ENCODE results near the gene B9D1. TPM values are rescaled to one million over a fixed set of nuclear protein-coding genes. Genes with fewer than 3 reads are reported as not detected.

Gene B9D1
- total and polyA plus RNA-seq, 9 of the 15 experiments (the other 6 are each of a cell fraction or from before 2014, with no cell fraction given), result 8.9 to 28.0 (median 17.9) TPM

DNA sequence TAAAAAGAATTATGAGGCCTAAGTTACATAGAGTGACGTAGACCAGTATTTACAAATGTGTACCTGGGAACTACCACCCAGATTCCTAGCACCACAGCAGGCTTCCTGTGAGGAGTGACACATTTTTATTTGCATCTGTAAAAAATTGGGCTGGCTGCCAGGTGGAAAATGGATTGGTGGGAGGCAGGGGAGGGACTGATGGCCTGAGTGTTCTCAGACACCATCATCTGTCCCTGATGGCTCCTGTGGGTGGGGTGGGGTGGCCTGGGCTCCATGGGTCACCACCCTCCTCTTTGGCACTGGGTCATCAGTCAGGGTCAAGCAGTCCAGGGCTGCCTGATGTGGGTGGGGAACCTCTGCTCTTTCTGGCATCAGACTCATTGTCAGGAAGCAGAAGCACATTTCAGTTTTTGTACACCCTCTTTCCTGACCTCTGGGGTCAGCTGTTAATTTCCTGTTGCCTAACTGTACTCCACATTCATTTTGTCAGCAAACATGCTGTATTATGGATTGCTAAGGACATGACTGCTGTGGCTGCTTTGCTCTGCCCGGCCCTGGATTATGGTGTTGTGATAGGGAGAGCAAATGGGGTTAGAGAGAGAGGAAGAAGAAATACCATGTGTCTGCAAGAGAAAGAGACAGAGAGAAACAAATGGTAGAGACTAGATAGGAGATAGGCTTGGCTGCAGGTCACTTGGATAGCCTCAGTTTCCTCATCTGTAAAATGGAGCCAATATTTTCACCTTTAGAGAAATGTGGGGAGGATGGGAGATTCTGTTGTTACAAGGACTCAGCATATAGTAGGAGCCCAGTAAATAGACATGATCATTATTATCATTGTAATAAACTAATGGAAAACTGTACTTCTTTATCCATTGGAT lies 36.0 kb upstream of the B9D1 start:
- no peak overlapping the region for H3K27ac ChIP-seq (ENCODE audit: extremely low read depth, low read depth, low read length)
- no TSS peak for BruUV-seq (replicated peaks)
- in situ Hi-C loops (cut with MboI), result no loop called here

More for the DNA sequence above, 36.0 kb upstream of the B9D1 start:
- ChIA-PET POLR2A (interaction anchor here (0.5 to 1.3 kb wide), 2 partner anchors 10 to 35 kb away, joined by 3 to 4 read pairs; no protein-coding TSS in a partner anchor), CTCF (ENCODE audit: low intra/inter-chr PET ratio) (no interaction called here)
- H3K27me3 ChIP-seq (ENCODE audit: control insufficient read depth in 2 of 2, insufficient read depth in 2 of 2, low read length in 2 of 2), result peaks cover 0 to 15% of the 10 kb centered on the region in 2 experiments; a peak in 1 of 5 replicates
- H3K79me2 ChIP-seq (ENCODE audit: control insufficient read depth, insufficient read depth, low read length), result no peaks in the 10 kb centered on the region
- DNase-seq (ENCODE audit: extremely low read depth in 1 of 4, low spot score in 3 of 4) (no peak), ATAC-seq (no peak), FAIRE-seq (no peak)
- H4K20me1 ChIP-seq (replicated peaks; ENCODE audit: control insufficient read depth, insufficient read depth, low read length), result no peaks in the 10 kb centered on the region
- intact Hi-C loops (cut with micrococcal nuclease), result no loop called here
- TF ChIP-seq, protein P1, sequence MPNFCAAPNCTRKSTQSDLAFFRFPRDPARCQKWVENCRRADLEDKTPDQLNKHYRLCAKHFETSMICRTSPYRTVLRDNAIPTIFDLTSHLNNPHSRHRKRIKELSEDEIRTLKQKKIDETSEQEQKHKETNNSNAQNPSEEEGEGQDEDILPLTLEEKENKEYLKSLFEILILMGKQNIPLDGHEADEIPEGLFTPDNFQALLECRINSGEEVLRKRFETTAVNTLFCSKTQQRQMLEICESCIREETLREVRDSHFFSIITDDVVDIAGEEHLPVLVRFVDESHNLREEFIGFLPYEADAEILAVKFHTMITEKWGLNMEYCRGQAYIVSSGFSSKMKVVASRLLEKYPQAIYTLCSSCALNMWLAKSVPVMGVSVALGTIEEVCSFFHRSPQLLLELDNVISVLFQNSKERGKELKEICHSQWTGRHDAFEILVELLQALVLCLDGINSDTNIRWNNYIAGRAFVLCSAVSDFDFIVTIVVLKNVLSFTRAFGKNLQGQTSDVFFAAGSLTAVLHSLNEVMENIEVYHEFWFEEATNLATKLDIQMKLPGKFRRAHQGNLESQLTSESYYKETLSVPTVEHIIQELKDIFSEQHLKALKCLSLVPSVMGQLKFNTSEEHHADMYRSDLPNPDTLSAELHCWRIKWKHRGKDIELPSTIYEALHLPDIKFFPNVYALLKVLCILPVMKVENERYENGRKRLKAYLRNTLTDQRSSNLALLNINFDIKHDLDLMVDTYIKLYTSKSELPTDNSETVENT (CRISPR knock-in tag; IDR thresholded peaks at IDR 0.05), result no peak
- TF ChIP-seq ZNF347 (CRISPR knock-in tag; IDR thresholded peaks at IDR 0.05; ENCODE audit: low read depth) (no peak), BCOR (IDR thresholded peaks at IDR 0.05) (0 out of 2 replicates have a peak, but pooled peaks have one; percentile 38), RBM25 (IDR thresholded peaks at IDR 0.05; ENCODE audit: low read depth, low read length, severe bottlenecking) (peak; percentile 76), ZEB2 (IDR thresholded peaks at IDR 0.05) (no peak), MAFG (tag; conservative IDR thresholded peaks at IDR 0.05) (no peak), MAFK (IDR thresholded peaks at IDR 0.05; ENCODE audit: low read length) (no peak), GATAD2B (IDR thresholded peaks at IDR 0.05; ENCODE audit: borderline replicate concordance) (no peak), NFIC (IDR thresholded peaks at IDR 0.05) (peak; percentile 51), TGIF2 (CRISPR knock-in tag; IDR thresholded peaks at IDR 0.05) (no peak), SOX6 (IDR thresholded peaks at IDR 0.05) (no peak), KDM1A (IDR thresholded peaks at IDR 0.05) (0 out of 4 replicates have a peak, but pooled peaks of 1 of the 2 experiments have one; percentile 19)
- TF ChIP-seq, protein P2, sequence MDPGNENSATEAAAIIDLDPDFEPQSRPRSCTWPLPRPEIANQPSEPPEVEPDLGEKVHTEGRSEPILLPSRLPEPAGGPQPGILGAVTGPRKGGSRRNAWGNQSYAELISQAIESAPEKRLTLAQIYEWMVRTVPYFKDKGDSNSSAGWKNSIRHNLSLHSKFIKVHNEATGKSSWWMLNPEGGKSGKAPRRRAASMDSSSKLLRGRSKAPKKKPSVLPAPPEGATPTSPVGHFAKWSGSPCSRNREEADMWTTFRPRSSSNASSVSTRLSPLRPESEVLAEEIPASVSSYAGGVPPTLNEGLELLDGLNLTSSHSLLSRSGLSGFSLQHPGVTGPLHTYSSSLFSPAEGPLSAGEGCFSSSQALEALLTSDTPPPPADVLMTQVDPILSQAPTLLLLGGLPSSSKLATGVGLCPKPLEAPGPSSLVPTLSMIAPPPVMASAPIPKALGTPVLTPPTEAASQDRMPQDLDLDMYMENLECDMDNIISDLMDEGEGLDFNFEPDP (CRISPR knock-in tag; IDR thresholded peaks at IDR 0.05), result no peak
- TF ChIP-seq, protein P3, sequence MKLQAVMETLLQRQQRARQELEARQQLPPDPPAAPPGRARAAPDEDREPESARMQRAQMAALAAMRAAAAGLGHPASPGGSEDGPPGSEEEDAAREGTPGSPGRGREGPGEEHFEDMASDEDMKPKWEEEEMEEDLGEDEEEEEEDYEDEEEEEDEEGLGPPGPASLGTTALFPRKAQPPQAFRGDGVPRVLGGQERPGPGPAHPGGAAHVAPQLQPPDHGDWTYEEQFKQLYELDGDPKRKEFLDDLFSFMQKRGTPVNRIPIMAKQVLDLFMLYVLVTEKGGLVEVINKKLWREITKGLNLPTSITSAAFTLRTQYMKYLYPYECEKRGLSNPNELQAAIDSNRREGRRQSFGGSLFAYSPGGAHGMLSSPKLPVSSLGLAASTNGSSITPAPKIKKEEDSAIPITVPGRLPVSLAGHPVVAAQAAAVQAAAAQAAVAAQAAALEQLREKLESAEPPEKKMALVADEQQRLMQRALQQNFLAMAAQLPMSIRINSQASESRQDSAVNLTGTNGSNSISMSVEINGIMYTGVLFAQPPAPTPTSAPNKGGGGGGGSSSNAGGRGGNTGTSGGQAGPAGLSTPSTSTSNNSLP (IDR thresholded peaks at IDR 0.05; ENCODE audit: borderline replicate concordance, low read depth, low read length), result no peak
- no peak overlapping the region for H3K4me2 ChIP-seq (ENCODE audit: insufficient read depth, low read length)
- H3K9me3 ChIP-seq (replicated peaks; ENCODE audit: control insufficient read depth, insufficient read depth, low read depth, low read length), result no peaks in the 10 kb centered on the region
- no peaks in the 10 kb centered on the region for H3K4me1 ChIP-seq (replicated peaks in 1 of 2; ENCODE audit: control insufficient read depth in 2 of 2, insufficient read depth in 2 of 2, low read length in 2 of 2)
- H3K36me3 ChIP-seq (ENCODE audit: control insufficient read depth, insufficient read depth, low read length), result no peaks in the 10 kb centered on the region
- H3K9me1 ChIP-seq (ENCODE audit: control insufficient read depth, insufficient read depth, low read length), result no peaks in the 10 kb centered on the region
- H3K9ac ChIP-seq (ENCODE audit: insufficient read depth in 1 of 2, low read depth in 2 of 2, low read length in 2 of 2), result no peak overlapping the region
- H2AFZ ChIP-seq (ENCODE audit: low read depth, low read length), result no peak overlapping the region
- WGBS (ENCODE audit: insufficient coverage, low coverage, missing lambda C conversion rate), result 14% methylated on average over 2 of the region's 2 CpGs
- no peak overlapping the region for H3K4me3 ChIP-seq

Data from K562 (cell line).